A375 (cell line): ENCODE results near the gene CFAP70. TPM values are rescaled to one million over a fixed set of nuclear protein-coding genes. Genes with fewer than 3 reads are reported as not detected.

Experiments used
- small RNA-seq: library from RNA; depleted of rRNA; stranded (forward); fragments of <200 nt; gene quantifications from one replicate; pipeline ENCODE3, GENCODE V24; 2014
- total RNA-seq: library from RNA; depleted of rRNA; stranded (reverse); fragments of >200 nt; shearing (Covaris generic); gene quantifications from 2 replicates; pipeline ENCODE4 v1.2.3, GENCODE V29; 2014; rRNA removed

The CFAP70 gene
- 0.11 and 0.15 TPM in 2 replicates for total RNA-seq

GRCh38 chr10:73358331-73359279 is at the start of gene CFAP70:
Gene CFAP70, minus strand, starts transcription at chr10:73358864. Its CDS starts 4,068 bp downstream, at chr10:73354796.

GRCh38 chr10:73252445-73253224 is 106.0 kb downstream of the CFAP70 start, which contains the start of gene MRPS16:
Gene MRPS16, minus strand, starts transcription at chr10:73252644. Its CDS starts 162 bp downstream, at chr10:73252482.

GRCh38 chr10:73246646-73247508 is 111.8 kb downstream of the CFAP70 start, which contains the start of gene DNAJC9:
Gene DNAJC9, minus strand, starts transcription at chr10:73247255. Its CDS starts 66 bp downstream, at chr10:73247189.

Small RNAs within 50 kb of the gene (small RNA-seq; reads per million reads assigned to genes)
- gene RF00019 (not detected), gene RNU6-833P (not detected)

Other genes with a start within 250 kb of the CFAP70 start
- gene NUDT13, start 248.4 kb downstream of the CFAP70 start, total RNA-seq, result 1.3 TPM in 2 replicates
- gene ECD, start 190.9 kb downstream of the CFAP70 start, total RNA-seq, result 23.3 and 31.3 TPM in 2 replicates
- gene FAM149B1, start 190.7 kb downstream of the CFAP70 start, total RNA-seq, result 5.9 and 8.1 TPM in 2 replicates
- 51.6 and 54.0 TPM in 2 replicates for gene DNAJC9, start 111.6 kb downstream of the CFAP70 start, total RNA-seq
- gene MRPS16, start 106.2 kb downstream of the CFAP70 start, total RNA-seq, result 59.1 and 60.8 TPM in 2 replicates
- 30.1 and 39.1 TPM in 2 replicates for gene ANXA7, start 55.2 kb upstream of the CFAP70 start, total RNA-seq
- 0.69 and 0.94 TPM in 2 replicates for gene MSS51, start 74.7 kb upstream of the CFAP70 start, total RNA-seq
- gene PPP3CB, start 137.2 kb upstream of the CFAP70 start, total RNA-seq, result 6.2 and 7.3 TPM in 2 replicates
- gene USP54, start 232.5 kb upstream of the CFAP70 start, total RNA-seq, result 7.3 and 8.1 TPM in 2 replicates